Measurements from ENCODE around the gene U2AF1L4.

The U2AF1L4 gene

GRCh38 chr19:35745328-35746086 lies at the start of gene U2AF1L4, which contains the start of gene PSENEN:
Gene U2AF1L4, minus strand, starts transcription at chr19:35745418. Its CDS starts 27 bp downstream, at chr19:35745391.
Gene PSENEN, plus strand, starts transcription at chr19:35745651. Its CDS starts 280 bp downstream, at chr19:35745931.
- in situ Hi-C loops (cut with MboI; ENCODE audit: low pct_unique_long_range_greater_than_20kb, low sequenced_read_pairs, unreplicated experiment): no loop called here
- peak; percentile 93 for DNase-seq (ENCODE audit: low spot score)
- no peak for TF ChIP-seq CTCF (IDR thresholded peaks at IDR 0.05; ENCODE audit: extremely low read depth, insufficient read depth, missing control alignments)

- no peak for TF ChIP-seq CTCF (IDR thresholded peaks at IDR 0.05; ENCODE audit: extremely low read depth, insufficient read depth, missing control alignments)
- in situ Hi-C loops (cut with MboI; ENCODE audit: low pct_unique_long_range_greater_than_20kb, low sequenced_read_pairs, unreplicated experiment): no loop called here
- no peak for DNase-seq (ENCODE audit: low spot score)
These were observed 48.4 kb upstream of the U2AF1L4 start for GRCh38 chr19:35793381-35794165.

GRCh38 chr19:35792888-35793287 lies 47.7 kb upstream of the U2AF1L4 start:
- in situ Hi-C loops (cut with MboI; ENCODE audit: low pct_unique_long_range_greater_than_20kb, low sequenced_read_pairs, unreplicated experiment): no loop called here

GRCh38 chr19:35792312-35792711 lies 47.1 kb upstream of the U2AF1L4 start:
- TF ChIP-seq CTCF (IDR thresholded peaks at IDR 0.05; ENCODE audit: extremely low read depth, insufficient read depth, missing control alignments): no peak
- in situ Hi-C loops (cut with MboI; ENCODE audit: low pct_unique_long_range_greater_than_20kb, low sequenced_read_pairs, unreplicated experiment): no loop called here
- no peak for DNase-seq (ENCODE audit: low spot score)

More at GRCh38 chr19:35792888-35793287, 47.7 kb upstream of the U2AF1L4 start:
- no peak for TF ChIP-seq CTCF (IDR thresholded peaks at IDR 0.05; ENCODE audit: extremely low read depth, insufficient read depth, missing control alignments)
- DNase-seq (ENCODE audit: low spot score): no peak

GRCh38 chr19:35791814-35792279 lies 46.6 kb upstream of the U2AF1L4 start:
- in situ Hi-C loops (cut with MboI; ENCODE audit: low pct_unique_long_range_greater_than_20kb, low sequenced_read_pairs, unreplicated experiment): no loop called here
- no peak for TF ChIP-seq CTCF (IDR thresholded peaks at IDR 0.05; ENCODE audit: extremely low read depth, insufficient read depth, missing control alignments)
- DNase-seq (ENCODE audit: low spot score): no peak

- in situ Hi-C loops (cut with MboI; ENCODE audit: low pct_unique_long_range_greater_than_20kb, low sequenced_read_pairs, unreplicated experiment): no loop called here
- DNase-seq (ENCODE audit: low spot score): no peak
- TF ChIP-seq CTCF (IDR thresholded peaks at IDR 0.05; ENCODE audit: extremely low read depth, insufficient read depth, missing control alignments): peak; percentile 38
These were observed 46.0 kb upstream of the U2AF1L4 start for GRCh38 chr19:35790981-35791813.

Data from GM13977 (cell line).